Osteoblast (primary cell): ENCODE results near the gene MMP11. TPM values are rescaled to one million over a fixed set of nuclear protein-coding genes. Genes with fewer than 3 reads are reported as not detected.

ENCODE experiments used
- DNase-seq: peaks from one replicate; pipeline ENCODE4 v3.0.0; 2011; ENCODE audit warnings: low spot score, mixed read lengths; ENCODE audit not compliant: insufficient read length; ENCODE audit errors: missing footprints
- H2AFZ ChIP-seq: 2 replicates; pipeline ENCODE4 v1.6.0; 2011; ENCODE audit warnings: mild to moderate bottlenecking, low read length
- H3K27ac ChIP-seq: 2 replicates; pipeline ENCODE4 v1.5.1; 2011; ENCODE audit warnings: mild to moderate bottlenecking, low read depth, low read length, moderate library complexity
- H3K27me3 ChIP-seq: 2 replicates; pipeline ENCODE4 v1.6.0; 2012; ENCODE audit warnings: mild to moderate bottlenecking, control low read depth, inconsistent platforms, low read length, moderate library complexity; ENCODE audit not compliant: insufficient read depth
- H3K36me3 ChIP-seq: 2 replicates; pipeline ENCODE4 v1.5.1; 2011; ENCODE audit warnings: mild to moderate bottlenecking, low read length, control low read depth, moderate library complexity; ENCODE audit not compliant: insufficient read depth
- H3K4me1 ChIP-seq: 2 replicates; pipeline ENCODE4 v1.5.1; 2011; ENCODE audit warnings: mild to moderate bottlenecking, low read length, control low read depth, moderate library complexity; ENCODE audit not compliant: insufficient read depth
- H3K4me2 ChIP-seq: 2 replicates; pipeline ENCODE4 v1.6.0; 2011; ENCODE audit warnings: mild to moderate bottlenecking, low read length; ENCODE audit not compliant: insufficient read depth
- H3K4me3 ChIP-seq: fragments of 200-600 bp; sonication (generic); 3 replicates; pipeline ENCODE4 v1.5.1; 2012; ENCODE audit warnings: mild to moderate bottlenecking, low read length, inconsistent platforms; ENCODE audit not compliant: insufficient read depth
- H3K79me2 ChIP-seq: 2 replicates; pipeline ENCODE4 v1.6.0; 2012; ENCODE audit warnings: mild to moderate bottlenecking, low read length, control low read depth, inconsistent platforms; ENCODE audit not compliant: insufficient read depth
- H3K9me3 ChIP-seq: 2 replicates; pipeline ENCODE4 v1.5.1; 2011; ENCODE audit warnings: low read depth, low read length, control low read depth
- H4K20me1 ChIP-seq: 2 replicates; pipeline ENCODE4 v1.6.0; 2012; ENCODE audit warnings: mild to moderate bottlenecking, low read length, control low read depth; ENCODE audit not compliant: insufficient read depth
- total RNA-seq: library from RNA; depleted of rRNA; stranded (reverse); fragments of >200 nt; gene quantifications from 2 replicates; pipeline ENCODE4 v1.2.3, GENCODE V29; 2012
- TF ChIP-seq, protein P1 (sequence below): IDR thresholded peaks from 2 replicates; pipeline ENCODE4 v1.5.1; 2011; ENCODE audit warnings: mild to moderate bottlenecking, low read depth, low read length, moderate library complexity; ENCODE audit errors: extremely low read depth

Gene MMP11
- total RNA-seq, 1 donor = 23.5 TPM

DNA sequence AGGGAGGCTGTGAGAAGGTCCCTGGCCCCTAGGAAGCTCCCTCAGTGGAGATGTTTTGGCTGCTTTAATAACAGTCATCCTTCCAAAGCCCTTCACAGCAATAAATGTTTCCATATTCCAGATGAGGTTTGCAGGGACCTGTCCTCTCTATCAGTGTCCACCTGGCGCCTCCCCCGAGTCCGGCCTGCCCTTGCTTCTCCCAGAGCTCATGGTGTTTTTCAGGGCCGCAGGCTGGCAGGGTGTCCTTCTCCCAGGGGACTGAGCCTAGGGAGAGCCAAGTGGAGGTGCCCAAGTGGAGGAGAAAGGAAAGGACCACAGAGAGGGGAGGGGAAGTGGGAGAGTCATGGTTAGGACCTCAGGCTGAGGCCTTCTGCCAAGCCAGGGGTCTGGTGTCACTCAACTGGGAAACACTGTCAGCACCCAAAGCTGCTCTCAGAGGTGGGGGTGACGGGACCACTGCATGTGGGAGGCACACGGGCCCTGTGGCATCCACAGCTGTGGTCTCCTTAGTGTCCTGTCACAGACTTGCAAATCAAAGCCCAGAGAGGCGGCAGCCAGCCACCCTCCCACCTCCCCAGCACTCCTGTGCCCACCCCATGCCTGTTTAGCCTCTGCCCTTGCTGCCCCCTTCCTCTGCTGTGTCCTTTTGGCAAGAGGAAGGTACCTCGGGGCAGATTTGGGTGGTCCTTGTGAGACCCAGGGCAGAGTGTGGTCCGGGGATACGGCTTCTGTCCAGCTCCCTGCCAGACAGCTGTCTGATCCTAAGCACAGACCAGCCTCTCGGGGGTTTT, 59.8 kb downstream of the MMP11 start:
- Histone ChIP-seq H3K4me3 (no peak overlapping the region), H4K20me1 (peaks cover 12% of the 10 kb centered on the region), H3K4me2 (no peak overlapping the region), H3K27ac (no peak overlapping the region), H3K79me2 (peaks cover 30% of the 10 kb centered on the region), H3K9me3 (no peaks in the 10 kb centered on the region), H3K4me1 (peaks cover 8% of the 10 kb centered on the region), H3K27me3 (no peaks in the 10 kb centered on the region), H3K36me3 (peaks cover 37% of the 10 kb centered on the region), H2AFZ (no peak overlapping the region)
- TF ChIP-seq, protein P1, sequence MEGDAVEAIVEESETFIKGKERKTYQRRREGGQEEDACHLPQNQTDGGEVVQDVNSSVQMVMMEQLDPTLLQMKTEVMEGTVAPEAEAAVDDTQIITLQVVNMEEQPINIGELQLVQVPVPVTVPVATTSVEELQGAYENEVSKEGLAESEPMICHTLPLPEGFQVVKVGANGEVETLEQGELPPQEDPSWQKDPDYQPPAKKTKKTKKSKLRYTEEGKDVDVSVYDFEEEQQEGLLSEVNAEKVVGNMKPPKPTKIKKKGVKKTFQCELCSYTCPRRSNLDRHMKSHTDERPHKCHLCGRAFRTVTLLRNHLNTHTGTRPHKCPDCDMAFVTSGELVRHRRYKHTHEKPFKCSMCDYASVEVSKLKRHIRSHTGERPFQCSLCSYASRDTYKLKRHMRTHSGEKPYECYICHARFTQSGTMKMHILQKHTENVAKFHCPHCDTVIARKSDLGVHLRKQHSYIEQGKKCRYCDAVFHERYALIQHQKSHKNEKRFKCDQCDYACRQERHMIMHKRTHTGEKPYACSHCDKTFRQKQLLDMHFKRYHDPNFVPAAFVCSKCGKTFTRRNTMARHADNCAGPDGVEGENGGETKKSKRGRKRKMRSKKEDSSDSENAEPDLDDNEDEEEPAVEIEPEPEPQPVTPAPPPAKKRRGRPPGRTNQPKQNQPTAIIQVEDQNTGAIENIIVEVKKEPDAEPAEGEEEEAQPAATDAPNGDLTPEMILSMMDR = no peak
- no peak for DNase-seq

DNA sequence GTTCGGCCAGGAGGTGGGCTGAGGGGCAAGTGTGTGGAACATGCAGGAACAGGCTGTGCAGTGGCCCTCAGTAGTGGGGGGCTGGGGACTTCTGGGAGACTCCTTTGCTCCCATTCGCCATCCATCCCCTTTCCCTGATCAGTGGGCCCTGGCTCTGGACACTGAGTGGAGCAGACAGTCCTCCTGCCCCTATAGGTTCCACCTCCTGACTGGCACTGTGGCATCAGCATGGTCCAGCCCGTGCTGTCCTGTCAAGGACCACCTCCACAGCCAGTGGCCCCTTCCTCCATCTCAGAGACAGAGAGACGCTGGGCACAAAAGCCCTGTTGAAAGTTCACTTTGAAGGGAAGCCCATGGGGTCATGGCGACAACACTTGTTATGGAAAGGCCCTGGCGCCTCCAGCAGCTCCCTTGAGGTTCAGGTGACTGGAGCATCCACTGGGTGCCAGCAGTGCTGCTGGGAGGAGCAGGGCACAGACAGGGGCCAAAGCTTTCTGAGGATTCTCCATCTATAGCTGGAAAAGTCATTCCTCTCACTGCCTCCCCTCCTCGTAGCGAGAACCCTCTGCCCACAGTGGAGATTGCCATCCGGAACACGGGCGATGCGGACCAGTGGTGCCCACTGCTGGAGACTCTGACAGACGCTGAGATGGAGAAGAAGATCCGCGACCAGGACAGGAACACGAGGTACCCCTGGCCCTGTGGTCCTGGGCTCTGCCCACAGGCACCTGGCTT, 60.5 kb downstream of the MMP11 start:
- Histone ChIP-seq H3K9me3 (no peaks in the 10 kb centered on the region), H3K27me3 (no peaks in the 10 kb centered on the region), H3K27ac (no peak overlapping the region), H3K4me3 (no peak overlapping the region), H3K4me2 (no peak overlapping the region), H3K36me3 (peaks cover 34% of the 10 kb centered on the region), H3K4me1 (peaks cover 8% of the 10 kb centered on the region), H2AFZ (no peak overlapping the region), H4K20me1 (peaks cover 12% of the 10 kb centered on the region), H3K79me2 (peaks cover 30% of the 10 kb centered on the region)
- DNase-seq = no peak
- TF ChIP-seq, protein P1 = no peak

Other genes with a start within 250 kb of the MMP11 start
- gene IGLL1, start 192.6 kb upstream of the MMP11 start, total RNA-seq = not detected in 2 replicates
- 0.29 and 0.36 TPM in 2 replicates for gene DRICH1, start 140.5 kb upstream of the MMP11 start, total RNA-seq
- gene RGL4, start 81.8 kb upstream of the MMP11 start, total RNA-seq = not detected in 2 replicates
- gene ZNF70, start 21.7 kb upstream of the MMP11 start, total RNA-seq = 6.5 and 7.4 TPM in 2 replicates
- not detected in 2 replicates for gene VPREB3, start 18.4 kb upstream of the MMP11 start, total RNA-seq
- gene C22orf15, start 9.9 kb upstream of the MMP11 start, total RNA-seq = 0.72 and 0.88 TPM in 2 replicates
- 0.88 and 1.1 TPM in 2 replicates for gene CHCHD10, start 4.9 kb upstream of the MMP11 start, total RNA-seq
- 49.2 and 51.3 TPM in 2 replicates for gene SMARCB1, start 14.1 kb downstream of the MMP11 start, total RNA-seq
- 0.36 and 0.59 TPM in 2 replicates for gene DERL3, start 66.2 kb downstream of the MMP11 start, total RNA-seq
- 14.1 and 20.9 TPM in 2 replicates for gene SLC2A11, start 85.0 kb downstream of the MMP11 start, total RNA-seq
- 123 and 131 TPM in 2 replicates for gene MIF, start 121.5 kb downstream of the MMP11 start, total RNA-seq
- gene GSTT2B, start 188.3 kb downstream of the MMP11 start, total RNA-seq = 2.4 and 13.8 TPM in 2 replicates
- gene DDTL, start 194.0 kb downstream of the MMP11 start, total RNA-seq = 1.8 TPM in 2 replicates
- 80.3 and 83.4 TPM in 2 replicates for gene DDT, start 201.6 kb downstream of the MMP11 start, total RNA-seq
- 0.59 and 1.1 TPM in 2 replicates for gene GSTT2, start 207.3 kb downstream of the MMP11 start, total RNA-seq
- not detected in 2 replicates for gene GSTT4, start 232.6 kb downstream of the MMP11 start, total RNA-seq
- 45.4 and 46.3 TPM in 2 replicates for gene CABIN1, start 238.5 kb downstream of the MMP11 start, total RNA-seq